Subcutaneous abdominal adipose tissue (tissue), 5 donors: ENCODE results near the gene TOLLIP.
"Not testable (repeated sequence)": the region's sequence is repeated elsewhere in the genome, so short reads cannot be mapped to it uniquely, and the experiment has no call there.

ENCODE experiments used
- H3K27ac ChIP-seq: one replicate; pipeline ENCODE4 v1.7.0; 2013; ENCODE audit warnings: low read depth, mild to moderate bottlenecking, inconsistent platforms, low read length, moderate library complexity
- H3K27me3 ChIP-seq, 5 donors: one replicate each; pipeline ENCODE4 v1.7.0; 2013; ENCODE audit warnings: low read length in 5 of 5, inconsistent platforms in 1 of 5; ENCODE audit not compliant: control insufficient read depth in 5 of 5, insufficient read depth in 4 of 5
- H3K36me3 ChIP-seq, 5 donors: one replicate each; pipeline ENCODE4 v1.7.0; 2013; ENCODE audit warnings: low read length in 5 of 5; ENCODE audit not compliant: control insufficient read depth in 5 of 5, insufficient read depth in 5 of 5
- H3K4me1 ChIP-seq, 5 donors: one replicate each; pipeline ENCODE4 v1.7.0; 2013; ENCODE audit warnings: low read length in 5 of 5, mild to moderate bottlenecking in 3 of 5, moderate library complexity in 1 of 5; ENCODE audit not compliant: control insufficient read depth in 5 of 5, insufficient read depth in 5 of 5
- H3K4me3 ChIP-seq, 5 donors: one replicate each; pipeline ENCODE4 v1.7.0; 2013; ENCODE audit warnings: low read length in 5 of 5, low read depth in 1 of 5
- H3K9ac ChIP-seq, 5 donors: one replicate each; pipeline ENCODE4 v1.7.0; 2013; ENCODE audit warnings: low read length in 5 of 5, mild to moderate bottlenecking in 4 of 5, moderate library complexity in 3 of 5
- H3K9me3 ChIP-seq, 5 donors: one replicate each; pipeline ENCODE4 v1.7.0; 2013; ENCODE audit warnings: low read length in 5 of 5; ENCODE audit not compliant: control insufficient read depth in 5 of 5
- donor health status: healthy.
- donor health status: healthy.
- donor health status: healthy.
- donor health status: healthy.
- donor health status: healthy.

The TOLLIP gene

DNA sequence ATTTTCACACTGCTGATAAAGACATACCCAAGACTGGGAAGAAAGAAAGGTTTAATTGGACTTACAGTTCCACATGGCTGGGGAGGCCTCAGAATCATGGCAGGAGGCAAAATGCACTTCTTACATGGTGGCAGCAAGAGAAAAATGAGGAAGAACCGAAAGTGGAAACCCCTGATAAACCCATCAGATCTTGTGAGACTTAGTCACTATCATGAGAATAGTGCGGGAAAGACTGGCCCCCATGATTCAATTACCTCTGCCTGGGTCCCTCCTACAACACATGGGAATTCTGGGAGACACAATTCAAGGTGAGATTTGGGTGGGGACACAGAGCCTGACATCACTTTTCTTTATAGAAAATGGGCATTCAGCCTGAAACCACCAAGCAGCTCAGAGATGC, 42.5 kb downstream of the TOLLIP start:
- not testable (repeated sequence) for H3K4me3 ChIP-seq, H3K9me3 ChIP-seq, H3K27me3 ChIP-seq, H3K27ac ChIP-seq, H3K36me3 ChIP-seq, H3K9ac ChIP-seq
- H3K4me1 ChIP-seq: peaks cover 1 to 16% (median 13%) of the 10 kb centered on the region in 5 donors

DNA sequence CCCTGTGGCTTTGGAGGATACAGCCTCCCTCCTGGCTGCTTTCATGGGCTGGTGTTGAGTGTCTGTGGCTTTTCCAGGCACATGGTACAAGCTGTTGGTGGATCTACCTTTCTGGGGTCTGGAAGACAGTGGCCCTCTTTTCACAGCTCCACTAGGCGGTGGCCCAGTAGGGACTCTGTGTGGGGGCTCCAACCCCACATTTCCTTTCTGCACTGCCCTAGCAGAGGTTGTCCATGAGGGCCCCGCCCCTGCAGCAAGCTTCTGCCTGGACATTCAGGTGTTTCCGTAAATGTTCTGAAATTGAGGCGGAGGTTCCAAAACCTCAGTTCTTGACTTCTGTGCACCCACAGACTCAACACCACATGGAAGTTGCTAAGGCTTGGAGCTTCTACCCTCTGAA, 44.0 kb downstream of the TOLLIP start:
- not testable (repeated sequence) for H3K4me3 ChIP-seq, H3K27me3 ChIP-seq, H3K9me3 ChIP-seq, H3K27ac ChIP-seq, H3K36me3 ChIP-seq, H3K9ac ChIP-seq
- peaks cover 1 to 19% (median 16%) of the 10 kb centered on the region in 5 donors for H3K4me1 ChIP-seq

GRCh38 chr11:1264444-1264843, 45.0 kb downstream of the TOLLIP start:
- H3K9ac ChIP-seq, H3K4me3 ChIP-seq, H3K9me3 ChIP-seq, H3K36me3 ChIP-seq, H3K27me3 ChIP-seq, H3K27ac ChIP-seq: not testable (repeated sequence)
- peaks cover 1 to 19% (median 16%) of the 10 kb centered on the region in 5 donors for H3K4me1 ChIP-seq

DNA sequence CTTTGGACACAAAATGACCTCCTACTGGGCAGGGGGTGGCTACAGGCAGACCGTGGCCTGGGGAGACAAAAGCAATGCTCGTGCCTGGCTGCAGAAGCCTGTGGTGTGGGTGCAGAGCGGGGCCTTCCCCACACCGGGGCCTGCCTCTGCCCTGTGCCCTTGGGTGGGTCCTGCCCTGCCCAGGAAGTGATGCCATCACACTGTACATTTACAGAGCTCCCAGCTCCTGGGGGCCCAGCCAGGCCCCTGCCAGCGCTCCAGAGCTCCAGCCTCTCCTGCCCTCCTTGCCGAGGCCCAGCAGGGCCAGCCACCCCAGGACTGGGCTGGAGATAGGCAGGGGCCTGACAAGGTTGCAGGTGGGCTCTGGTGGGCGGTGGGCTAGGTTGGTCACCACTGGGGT, 46.4 kb downstream of the TOLLIP start:
- H3K9me3 ChIP-seq: no peaks in the 10 kb centered on the region
- H3K4me1 ChIP-seq: peaks cover 1 to 19% (median 16%) of the 10 kb centered on the region in 5 donors
- no peaks in the 10 kb centered on the region for H3K36me3 ChIP-seq
- no peak overlapping the region for H3K27ac ChIP-seq
- H3K9ac ChIP-seq: peak overlapping the region in 3 of 5 donors; percentile 26 to 77 (median 30)
- no peaks in the 10 kb centered on the region for H3K27me3 ChIP-seq
- peak overlapping the region in 4 of 5 donors; percentile 44 to 78 (median 74) for H3K4me3 ChIP-seq

GRCh38 chr11:1262172-1263006, 47.0 kb downstream of the TOLLIP start:
- H3K4me1 ChIP-seq: peaks cover 1 to 19% (median 16%) of the 10 kb centered on the region in 5 donors
- peaks cover 0 to 5% (median 2%) of the 10 kb centered on the region in 5 donors for H3K27me3 ChIP-seq
- H3K36me3 ChIP-seq: no peaks in the 10 kb centered on the region
- H3K9ac ChIP-seq: peak overlapping the region in 4 of 5 donors; percentile 73 to 82 (median 77)
- H3K27ac ChIP-seq: no peak overlapping the region
- H3K9me3 ChIP-seq: no peaks in the 10 kb centered on the region
- peak overlapping the region in 4 of 5 donors; percentile 73 to 78 (median 76) for H3K4me3 ChIP-seq

DNA sequence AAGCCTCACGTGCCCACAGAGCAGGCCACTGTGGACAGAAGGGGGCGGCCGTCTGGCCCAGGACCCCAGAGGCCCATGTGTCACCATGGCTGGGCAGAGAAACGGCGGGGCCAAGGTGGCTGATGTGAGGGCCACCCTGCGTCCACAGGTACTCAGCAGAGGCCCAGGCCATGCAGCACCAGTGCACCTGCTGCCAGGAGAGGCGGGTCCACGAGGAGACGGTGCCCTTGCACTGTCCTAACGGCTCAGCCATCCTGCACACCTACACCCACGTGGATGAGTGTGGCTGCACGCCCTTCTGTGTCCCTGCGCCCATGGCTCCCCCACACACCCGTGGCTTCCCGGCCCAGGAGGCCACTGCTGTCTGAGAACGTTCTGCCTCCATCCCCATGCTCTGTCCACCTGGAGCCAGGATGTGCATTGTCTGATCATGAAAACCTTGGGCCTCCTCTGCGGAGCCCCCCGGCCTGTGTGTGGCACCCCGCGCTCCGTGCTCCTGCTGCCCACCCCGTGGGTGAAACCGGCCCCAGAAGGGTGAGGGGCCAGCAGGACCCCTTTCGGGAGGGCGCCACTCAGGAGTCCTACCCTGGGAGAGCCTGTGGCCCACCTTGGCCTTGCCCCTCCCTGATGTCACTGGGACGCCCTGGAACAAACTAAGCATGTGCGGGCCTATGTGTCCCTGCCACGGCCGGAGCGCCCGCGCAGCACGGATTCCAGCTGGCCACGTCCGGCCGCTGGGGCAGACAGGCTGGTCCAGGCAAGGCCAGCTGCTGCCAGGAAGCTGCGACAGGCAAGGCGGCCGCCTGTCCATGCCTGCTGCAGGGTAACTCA, 48.0 kb downstream of the TOLLIP start:
- peaks cover 1 to 19% (median 16%) of the 10 kb centered on the region in 5 donors for H3K4me1 ChIP-seq
- H3K9me3 ChIP-seq: no peaks in the 10 kb centered on the region
- peaks cover 5 to 12% (median 8%) of the 10 kb centered on the region in 5 donors for H3K27me3 ChIP-seq
- H3K36me3 ChIP-seq: no peaks in the 10 kb centered on the region
- H3K9ac ChIP-seq: peak overlapping the region in 2 of 5 donors; percentile 77 to 82
- H3K4me3 ChIP-seq: peak overlapping the region in 4 of 5 donors; percentile 73 to 78 (median 76)
- no peak overlapping the region for H3K27ac ChIP-seq

DNA sequence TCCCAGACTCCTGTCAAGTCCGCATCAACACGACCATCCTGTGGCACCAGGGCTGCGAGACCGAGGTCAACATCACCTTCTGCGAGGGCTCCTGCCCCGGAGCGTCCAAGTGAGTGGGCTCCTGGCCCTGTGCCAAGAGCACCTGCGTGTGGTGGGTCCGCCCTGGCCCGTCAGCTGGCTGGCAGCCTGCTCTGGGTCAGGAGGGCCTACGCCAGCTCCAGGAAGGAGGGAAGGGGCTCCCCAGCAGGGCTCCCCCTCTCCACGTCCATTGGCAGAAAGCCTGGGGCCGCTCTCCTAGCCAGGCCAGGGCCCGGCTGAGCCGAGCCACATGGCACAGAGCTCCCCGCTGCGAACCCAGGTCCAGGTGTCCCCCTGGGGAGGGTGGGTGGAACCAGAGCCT, 48.8 kb downstream of the TOLLIP start:
- H3K9me3 ChIP-seq: no peaks in the 10 kb centered on the region
- H3K9ac ChIP-seq: no peak overlapping the region
- H3K4me1 ChIP-seq: peaks cover 1 to 19% (median 16%) of the 10 kb centered on the region in 5 donors
- H3K36me3 ChIP-seq: no peaks in the 10 kb centered on the region
- peaks cover 5 to 12% (median 8%) of the 10 kb centered on the region in 5 donors for H3K27me3 ChIP-seq
- no peak overlapping the region for H3K4me3 ChIP-seq
- H3K27ac ChIP-seq: no peak overlapping the region

DNA sequence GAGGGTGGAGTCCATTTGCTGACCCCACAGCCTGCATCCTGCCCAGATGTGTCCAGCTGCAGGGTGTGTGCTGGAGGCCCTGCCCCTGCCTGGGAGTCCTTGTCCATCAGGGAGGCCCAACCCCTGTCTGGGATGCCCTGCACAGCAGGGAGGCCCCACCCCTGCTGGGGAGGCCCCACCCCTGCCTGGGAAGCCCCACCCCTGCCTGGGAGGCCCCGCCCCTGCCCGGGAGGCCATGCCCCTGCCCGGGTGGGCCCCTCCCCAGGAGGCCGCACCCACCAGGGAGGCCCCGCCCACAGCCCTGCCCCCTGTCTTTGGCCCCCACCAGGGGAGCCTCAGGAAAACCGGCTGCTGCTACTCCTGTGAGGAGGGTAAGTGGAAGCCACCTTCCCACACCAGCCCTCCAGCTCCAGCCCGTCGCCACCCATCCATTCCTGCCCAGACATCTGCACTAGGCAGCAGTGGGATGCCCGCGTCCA, 49.4 kb downstream of the TOLLIP start:
- Histone ChIP-seq H3K4me1 (peaks cover 1 to 19% (median 16%) of the 10 kb centered on the region in 5 donors), H3K36me3 (no peaks in the 10 kb centered on the region), H3K4me3 (no peak overlapping the region), H3K27ac (no peak overlapping the region), H3K27me3 (peaks cover 5 to 12% (median 8%) of the 10 kb centered on the region in 5 donors), H3K9ac (no peak overlapping the region), H3K9me3 (no peaks in the 10 kb centered on the region)

- H3K27ac ChIP-seq: no peak overlapping the region
- H3K36me3 ChIP-seq: no peaks in the 10 kb centered on the region
- no peak overlapping the region for H3K9ac ChIP-seq
Observed at GRCh38 chr11:1259561-1259960, 49.9 kb downstream of the TOLLIP start.

DNA sequence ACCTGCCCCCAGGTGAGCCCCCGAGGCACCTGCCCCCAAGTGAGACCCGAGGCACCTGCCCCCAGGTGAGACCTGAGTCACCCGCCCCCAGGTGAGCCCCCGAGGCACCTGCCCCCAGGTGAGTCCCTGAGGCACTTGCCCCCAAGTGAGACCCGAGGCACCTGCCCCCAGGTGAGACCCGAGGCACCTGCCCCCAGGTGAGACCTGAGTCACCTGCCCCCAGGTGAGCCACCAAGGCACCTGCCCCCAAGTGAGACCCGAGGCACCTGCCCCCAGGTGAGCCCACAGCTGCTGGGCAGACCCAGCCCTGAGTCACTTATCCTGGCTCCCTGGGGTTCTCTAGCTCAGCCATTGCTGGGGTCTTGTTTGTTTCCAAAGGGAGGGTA, 50.4 kb downstream of the TOLLIP start:
- no peak overlapping the region for H3K27ac ChIP-seq
- no peaks in the 10 kb centered on the region for H3K36me3 ChIP-seq
- no peak overlapping the region for H3K4me3 ChIP-seq
- peaks cover 5 to 12% (median 8%) of the 10 kb centered on the region in 5 donors for H3K27me3 ChIP-seq
- H3K9me3 ChIP-seq: no peaks in the 10 kb centered on the region
- H3K4me1 ChIP-seq: peaks cover 1 to 16% (median 16%) of the 10 kb centered on the region in 5 donors
- no peak overlapping the region for H3K9ac ChIP-seq

More at GRCh38 chr11:1259561-1259960, 49.9 kb downstream of the TOLLIP start:
- Histone ChIP-seq H3K9me3 (no peaks in the 10 kb centered on the region), H3K4me3 (no peak overlapping the region), H3K27me3 (peaks cover 5 to 12% (median 8%) of the 10 kb centered on the region in 5 donors), H3K4me1 (peaks cover 1 to 18% (median 16%) of the 10 kb centered on the region in 5 donors)
